CD14-positive monocyte (primary cell): ENCODE measurements around the gene MTG2. TPM values are rescaled to one million over a fixed set of nuclear protein-coding genes. Genes with fewer than 3 reads are reported as not detected.

ENCODE experiments used
- DNase-seq, 3 donors: peaks; one replicate each; pipeline ENCODE4 v3.0.0-alpha.2; 2011 to 2022
- H2AFZ ChIP-seq: 2 replicates; pipeline ENCODE4 v1.6.0; 2012; ENCODE audit warnings: mild to moderate bottlenecking, low read depth, low read length, inconsistent platforms; ENCODE audit not compliant: insufficient read depth, poor library complexity, severe bottlenecking
- H3K27ac ChIP-seq, 2 donors: 1 replicate in 1 of 2; 2 replicates in 1 of 2; pipeline ENCODE4 v1.5.1; 2012 to 2013; ENCODE audit warnings: low read length in 2 of 2, control low read depth in 1 of 2, inconsistent platforms in 1 of 2, low read depth in 1 of 2, mild to moderate bottlenecking in 1 of 2
- H3K27me3 ChIP-seq, 2 donors: one replicate each; pipeline versions ENCODE4 v1.6.0 to v1.6.1; 2011 to 2013; ENCODE audit warnings: low read length in 2 of 2; ENCODE audit not compliant: control insufficient read depth in 2 of 2, insufficient read depth in 2 of 2
- H3K36me3 ChIP-seq, 2 donors: replicated peaks in 1 of 2; 1 replicate in 1 of 2; 2 replicates in 1 of 2; pipeline versions ENCODE4 v1.5.1 to v1.6.1; 2012 to 2013; ENCODE audit warnings: low read length in 2 of 2, control low read depth in 1 of 2, inconsistent platforms in 1 of 2, mild to moderate bottlenecking in 1 of 2; ENCODE audit not compliant: insufficient read depth in 2 of 2, control insufficient read depth in 1 of 2
- H3K4me1 ChIP-seq, 2 donors: 1 replicate in 1 of 2; 2 replicates in 1 of 2; pipeline versions ENCODE4 v1.5.1 to v1.6.1; 2012 to 2013; ENCODE audit warnings: low read length in 2 of 2, control low read depth in 1 of 2, inconsistent platforms in 1 of 2, mild to moderate bottlenecking in 1 of 2, moderate library complexity in 1 of 2; ENCODE audit not compliant: insufficient read depth in 2 of 2, control insufficient read depth in 1 of 2
- H3K4me2 ChIP-seq: replicated peaks from 2 replicates; pipeline ENCODE3; 2012; ENCODE audit warnings: low read length, moderate library complexity, mild to moderate bottlenecking; ENCODE audit not compliant: poor library complexity, severe bottlenecking; ENCODE audit errors: extremely low read depth
- H3K4me3 ChIP-seq, 3 experiments: fragments of 200-600 bp in 1 of 3; sonication (generic) in 1 of 3; replicated peaks in 1 of 3; 1 replicate in 2 of 3; 2 replicates in 1 of 3; pipeline ENCODE4 v1.5.1; 2011 to 2013; ENCODE audit warnings: low read length in 3 of 3, mild to moderate bottlenecking in 3 of 3, control low read depth in 2 of 3, low read depth in 2 of 3, inconsistent platforms in 1 of 3, moderate library complexity in 1 of 3
- H3K79me2 ChIP-seq: 2 replicates; pipeline ENCODE4 v1.6.0; 2012; ENCODE audit warnings: mild to moderate bottlenecking, control low read depth, inconsistent platforms, low read length, moderate library complexity; ENCODE audit not compliant: insufficient read depth
- H3K9ac ChIP-seq: 2 replicates; pipeline ENCODE4 v1.6.0; 2017; ENCODE audit warnings: low read length, mild to moderate bottlenecking; ENCODE audit not compliant: insufficient read depth, poor library complexity, severe bottlenecking
- H3K9me3 ChIP-seq, 2 donors: replicated peaks in 1 of 2; 1 replicate in 1 of 2; 2 replicates in 1 of 2; pipeline versions ENCODE4 v1.5.1 to v1.6.1; 2012 to 2013; ENCODE audit warnings: low read length in 2 of 2, control low read depth in 1 of 2; ENCODE audit not compliant: control insufficient read depth in 1 of 2, insufficient read depth in 1 of 2
- H4K20me1 ChIP-seq: 2 replicates; pipeline ENCODE4 v1.6.0; 2012; ENCODE audit warnings: mild to moderate bottlenecking, low read length, control low read depth, moderate library complexity; ENCODE audit not compliant: insufficient read depth
- H3K27ac Mint-ChIP-seq, 7 donors: one replicate each; pipeline ENCODE4 v1.8.0; 2020; ENCODE audit warnings: mild to moderate bottlenecking in 7 of 7, mixed read lengths in 7 of 7, moderate library complexity in 6 of 7, inconsistent platforms in 2 of 7
- H3K27me3 Mint-ChIP-seq, 3 donors: one replicate each; pipeline ENCODE4 v1.8.0; 2021 to 2022; ENCODE audit warnings: low read depth in 3 of 3, mild to moderate bottlenecking in 3 of 3, mixed read lengths in 3 of 3, moderate library complexity in 3 of 3, inconsistent platforms in 1 of 3
- H3K36me3 Mint-ChIP-seq, 2 donors: one replicate each; pipeline ENCODE4 v1.8.0; 2020; ENCODE audit warnings: mixed read lengths in 2 of 2, inconsistent platforms in 1 of 2, mild to moderate bottlenecking in 1 of 2
- H3K4me1 Mint-ChIP-seq: one replicate; pipeline ENCODE4 v1.8.0; 2020; ENCODE audit warnings: mild to moderate bottlenecking, mixed read lengths
- H3K4me3 Mint-ChIP-seq, 2 donors: one replicate each; pipeline ENCODE4 v1.8.0; 2020; ENCODE audit warnings: mild to moderate bottlenecking in 2 of 2, mixed read lengths in 2 of 2, moderate library complexity in 1 of 2
- H3K9me3 Mint-ChIP-seq, 7 donors: one replicate each; pipeline ENCODE4 v1.8.0; 2020 to 2022; ENCODE audit warnings: mixed read lengths in 7 of 7, mild to moderate bottlenecking in 6 of 7, moderate library complexity in 6 of 7, inconsistent platforms in 2 of 7
- CTCF ChIP-seq: fragments of 200-600 bp; IDR thresholded peaks from one replicate; pipeline ENCODE4 v1.8.0; 2022; ENCODE audit warnings: antibody characterized with exemption, mild to moderate bottlenecking
- WGBS: methylation state at CpG from one replicate; pipeline ENCODE4 v1.1.5; 2013; ENCODE audit warnings: missing lambda C conversion rate; ENCODE audit not compliant: insufficient coverage; 5-methylcytosine and 5-hydroxymethylcytosine counted together
- intact Hi-C, 2 donors: fragments of 100-400 bp; cut with micrococcal nuclease; formaldehyde crosslinking; loops; one replicate each; pipeline versions ENCODE4 v1.15.0 to v1.15.1; 2023
- polyA minus RNA-seq: library from RNA; depleted of rRNA, polyadenylated mRNA; stranded (reverse); fragments of >200 nt; gene quantifications from 2 replicates; pipeline ENCODE4 v1.2.3, GENCODE V29; 2012
- polyA plus RNA-seq, 3 donors: library from polyadenylated mRNA; depleted of rRNA in 1 of 3; unstranded in 2 of 3; stranded (reverse) in 1 of 3; fragments of 300-500 nt in 2 of 3; fragments of >200 nt in 1 of 3; fragmentation: Illumina TruSeq in 2 of 3; gene quantifications; 1 replicate in 2 of 3; 2 replicates in 1 of 3; pipeline ENCODE4 v1.2.3, GENCODE V29; 2012 to 2021
- total RNA-seq, 12 experiments: library from RNA in 1 of 12; stranded (reverse) in 1 of 12; fragments of 120-200 nt in 1 of 12; gene quantifications; one replicate each; pipeline ENCODE4 v1.2.4 and lab custom pipeline; 2013 to 2026; ENCODE audit warnings: mixed read lengths in 6 of 12, inconsistent platforms in 1 of 12

MTG2 gene, protein sequence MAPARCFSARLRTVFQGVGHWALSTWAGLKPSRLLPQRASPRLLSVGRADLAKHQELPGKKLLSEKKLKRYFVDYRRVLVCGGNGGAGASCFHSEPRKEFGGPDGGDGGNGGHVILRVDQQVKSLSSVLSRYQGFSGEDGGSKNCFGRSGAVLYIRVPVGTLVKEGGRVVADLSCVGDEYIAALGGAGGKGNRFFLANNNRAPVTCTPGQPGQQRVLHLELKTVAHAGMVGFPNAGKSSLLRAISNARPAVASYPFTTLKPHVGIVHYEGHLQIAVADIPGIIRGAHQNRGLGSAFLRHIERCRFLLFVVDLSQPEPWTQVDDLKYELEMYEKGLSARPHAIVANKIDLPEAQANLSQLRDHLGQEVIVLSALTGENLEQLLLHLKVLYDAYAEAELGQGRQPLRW
- 18.1 TPM for total RNA-seq (2013)
- 10 to 100 TPM; 10.8 to 16.1 (median 14.9) TPM for polyA plus RNA-seq
- polyA minus RNA-seq: 9.0 and 18.0 TPM in 2 replicates
- 3.9 to 11.8 (median 7.8) reads per million in 11 experiments for total RNA-seq (lab: John Stamatoyannopoulos, UW)

GRCh38 chr20:62182469-62183425, at the start of gene MTG2:
Gene MTG2 (plus strand): TSS chr20:62183028. CDS start chr20:62193421, 10,393 bp downstream.
- Mint-ChIP-seq H3K27me3 (peaks cover 0 to 2% (median 0%) of the 10 kb centered on the region in 3 donors), H3K36me3 (peaks cover 6 to 14% of the 10 kb centered on the region in 2 donors), H3K4me3 (peak within 1 kb of the TSS; percentile 87 to 91), H3K4me1 (peaks cover 42% of the 10 kb centered on the region), H3K9me3 (no peaks in the 10 kb centered on the region), H3K27ac (peak within 1 kb of the TSS; percentile 89 to 96 (median 93))
- peak; percentile 96 to 97 (median 96) for DNase-seq
- H3K9ac ChIP-seq: peak within 1 kb of the TSS; percentile 92
- H3K9me3 ChIP-seq: no peaks in the 10 kb centered on the region
- H3K4me2 ChIP-seq: peak within 1 kb of the TSS; percentile 88
- peaks cover 6 to 12% of the 10 kb centered on the region in 2 donors for H3K36me3 ChIP-seq
- peaks cover 5% of the 10 kb centered on the region for H4K20me1 ChIP-seq
- H3K4me3 ChIP-seq: peak within 1 kb of the TSS; percentile 77 to 99 (median 84)
- intact Hi-C loops: loop anchor here (5.0 kb wide), 4 partner anchors 40 to 120 kb away; partner anchors contain the start of genes ADRM1 (in 1 of the 2), LSM14B (in 1 of the 2), PSMA7 (in 1 of the 2) and SS18L1 (in 1 of the 2)
- peaks cover 42% of the 10 kb centered on the region for H3K79me2 ChIP-seq
- H3K4me1 ChIP-seq: peaks cover 20 to 31% of the 10 kb centered on the region in 2 donors
- TF ChIP-seq CTCF: no peak
- H3K27me3 ChIP-seq: no peaks in the 10 kb centered on the region
- peak within 1 kb of the TSS; percentile 57 to 92 for H3K27ac ChIP-seq
- H2AFZ ChIP-seq: peak within 1 kb of the TSS; percentile 89
- under 1% methylated on average over 93 of the region's 96 CpGs for WGBS
